ENCODE results near the gene RBPJL.
"Not testable (repeated sequence)": the region's sequence is repeated elsewhere in the genome, so short reads cannot be mapped to it uniquely, and the experiment has no call there.

RBPJL gene

GRCh38 chr20:45344168-45344860 lies 37.7 kb downstream of the RBPJL start:
- no peak for DNase-seq

- no peak for DNase-seq
Observed at GRCh38 chr20:45345104-45345936, 38.7 kb downstream of the RBPJL start.

GRCh38 chr20:45346291-45346718 lies 39.7 kb downstream of the RBPJL start:
- DNase-seq: no peak

- no peak for DNase-seq
Observed at GRCh38 chr20:45346851-45347250, 40.2 kb downstream of the RBPJL start.

DNA sequence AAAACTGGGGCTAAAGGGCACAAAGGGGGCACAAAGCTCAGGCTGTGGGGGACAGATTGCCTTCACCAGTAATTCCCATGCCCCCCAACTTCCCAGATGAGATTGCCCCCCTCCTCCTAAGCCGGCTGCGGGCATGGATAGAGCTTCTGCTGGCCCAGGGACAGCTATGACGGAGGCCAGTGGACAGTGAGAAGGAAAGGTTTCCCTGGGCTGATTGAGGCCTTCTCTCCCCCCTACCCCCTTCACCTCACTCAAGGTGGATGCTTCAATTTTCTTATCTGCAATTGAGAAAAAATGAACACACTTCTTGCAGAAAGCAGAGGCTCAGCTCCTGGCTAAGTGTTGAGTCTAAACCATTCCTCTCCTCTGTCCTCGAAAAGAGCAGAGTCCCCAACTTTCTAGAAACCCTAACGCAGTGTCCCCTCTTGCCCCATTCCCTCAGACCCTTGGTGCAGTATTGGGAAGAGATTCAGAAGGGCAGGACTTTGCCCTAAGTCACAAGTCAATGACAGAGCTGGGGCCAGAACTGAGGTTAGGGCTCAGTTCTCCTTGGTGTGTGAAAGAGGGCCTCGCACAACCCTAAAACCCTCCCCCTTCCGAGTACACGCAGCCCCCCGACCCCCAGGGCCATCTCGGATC lies 40.8 kb downstream of the RBPJL start:
- no peak for DNase-seq

DNA sequence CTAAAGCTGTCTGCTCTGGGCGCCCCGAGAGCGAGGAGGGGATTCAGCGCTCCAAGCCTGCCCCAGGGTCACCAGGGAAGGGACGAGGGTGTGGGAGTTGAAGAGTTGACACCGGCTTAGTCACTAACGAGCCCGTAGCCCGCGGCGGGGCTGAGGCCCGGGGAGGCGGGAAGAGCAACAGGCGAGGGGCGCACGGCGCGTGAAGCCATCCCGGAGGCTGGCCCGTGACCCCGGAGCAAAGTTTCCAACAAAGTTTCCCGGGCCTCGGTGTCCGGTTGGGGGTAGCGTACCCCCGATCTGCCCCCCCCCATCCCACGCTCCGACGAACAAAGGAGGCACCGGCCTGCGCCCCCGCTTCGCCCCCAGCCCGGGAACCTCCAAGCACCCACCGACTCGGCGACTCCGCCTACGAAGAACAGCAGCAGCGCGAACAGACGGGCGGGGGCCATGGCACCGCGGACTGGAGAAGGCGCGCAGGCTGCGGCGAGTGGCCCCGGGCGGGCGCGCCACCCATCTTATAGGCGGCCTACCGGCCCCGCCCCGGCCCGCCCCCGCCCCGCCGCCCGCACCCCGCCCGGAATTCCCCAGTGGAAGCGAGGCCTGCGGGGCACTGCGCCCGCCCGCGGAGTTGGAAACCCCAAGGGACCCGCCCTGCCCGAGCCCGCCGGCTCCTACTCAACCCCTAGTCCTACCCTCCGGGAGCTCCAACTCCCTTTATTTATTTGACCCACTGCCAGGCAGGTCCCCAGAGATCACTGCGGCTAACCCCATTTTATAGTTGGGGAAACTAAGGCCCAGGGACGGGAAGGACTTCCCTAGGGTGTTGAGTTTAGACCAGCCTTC lies 41.5 kb downstream of the RBPJL start, which contains the start of gene SDC4:
Gene SDC4, minus strand, starts transcription at position 489 of the 843 bp plus-strand sequence. Its CDS starts 40 bp downstream, at position 449.
- peak; percentile 76 for DNase-seq

GRCh38 chr20:45350217-45350616 lies 43.6 kb downstream of the RBPJL start:
- no peak for DNase-seq

- DNase-seq: not testable (repeated sequence)
Observed at GRCh38 chr20:45350795-45351194, 44.2 kb downstream of the RBPJL start.

- no peak for DNase-seq
Observed at GRCh38 chr20:45352729-45353128, 46.1 kb downstream of the RBPJL start.

GRCh38 chr20:45353746-45354145 lies 47.1 kb downstream of the RBPJL start:
- DNase-seq: no peak

- DNase-seq: peak; percentile 59
Observed at GRCh38 chr20:45354423-45355208, 48.0 kb downstream of the RBPJL start.

GRCh38 chr20:45355209-45356084 lies 48.8 kb downstream of the RBPJL start:
- DNase-seq: no peak

DNA sequence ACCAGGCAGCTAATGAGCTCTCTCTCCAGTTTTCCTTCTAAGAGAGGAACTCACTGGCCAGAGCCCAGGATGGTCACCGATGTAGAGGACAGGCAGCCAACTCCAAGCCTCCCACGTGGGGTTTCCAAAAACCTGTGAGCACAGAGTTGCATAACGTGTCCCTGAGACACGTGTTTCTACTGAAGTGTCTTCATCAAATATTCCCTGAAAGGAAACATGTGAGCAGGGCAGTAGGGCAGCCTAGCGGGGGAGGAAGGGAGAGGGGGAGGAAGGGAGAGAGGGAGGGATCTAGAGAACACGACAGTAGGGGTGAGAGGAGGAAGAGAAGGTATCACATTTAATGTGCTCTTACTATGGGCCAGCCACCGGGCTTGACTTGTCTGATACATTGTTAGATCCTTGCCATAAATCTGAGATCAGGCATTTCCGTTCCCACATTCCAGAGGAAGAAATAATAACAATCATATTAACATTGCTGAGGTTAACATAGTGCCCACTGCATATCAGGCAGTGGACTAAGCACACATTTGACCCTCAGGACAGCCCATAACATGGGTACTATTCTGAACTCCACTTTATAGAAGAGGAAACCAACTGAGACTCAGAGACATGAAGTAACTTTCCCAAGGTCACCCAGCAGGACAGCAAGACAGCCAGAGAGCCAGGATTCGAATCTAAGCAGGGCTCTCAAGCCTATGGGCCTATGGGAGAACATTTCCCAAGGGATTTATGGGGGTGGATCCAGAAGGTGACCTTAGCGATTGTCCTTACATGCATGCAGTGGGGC lies 51.8 kb downstream of the RBPJL start:
- no peak for DNase-seq

- no peak for DNase-seq
Observed at GRCh38 chr20:45359069-45359405, 52.4 kb downstream of the RBPJL start.

DNA sequence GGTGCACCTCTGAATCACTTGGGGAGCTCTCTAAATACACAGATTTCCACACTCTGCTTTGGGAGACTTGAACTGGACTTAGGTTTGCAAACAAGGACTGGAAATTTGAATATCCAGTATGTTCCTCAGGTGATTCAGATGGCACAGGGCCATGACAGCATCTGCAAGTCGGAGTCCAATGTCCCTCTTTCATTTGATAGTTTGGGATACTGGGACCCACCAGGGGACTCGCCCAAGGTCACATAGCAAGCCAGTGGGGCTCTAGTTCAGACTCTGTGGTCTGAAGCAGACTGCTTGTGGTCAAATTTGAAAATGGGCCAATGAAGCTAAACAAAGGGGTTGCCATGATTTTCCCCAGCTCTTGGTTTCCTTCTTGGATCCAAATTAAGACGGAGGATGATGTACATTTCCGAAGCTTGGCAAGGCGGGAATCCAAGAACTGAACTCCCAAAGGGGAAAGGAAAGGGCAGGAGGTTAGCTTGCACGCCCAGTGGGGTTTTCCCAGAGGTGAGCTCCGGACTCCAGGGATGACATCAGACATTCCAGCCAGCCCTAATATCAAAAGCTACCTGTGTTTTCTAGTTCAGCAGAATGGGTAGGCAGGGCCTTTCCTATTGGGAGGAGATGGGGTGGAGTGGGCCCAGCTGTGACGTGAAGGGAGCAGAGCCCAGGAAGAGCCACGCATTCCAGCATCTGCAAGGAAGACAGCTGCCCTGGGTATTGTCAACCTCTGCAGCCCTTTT lies 52.9 kb downstream of the RBPJL start:
- DNase-seq: no peak

DNA sequence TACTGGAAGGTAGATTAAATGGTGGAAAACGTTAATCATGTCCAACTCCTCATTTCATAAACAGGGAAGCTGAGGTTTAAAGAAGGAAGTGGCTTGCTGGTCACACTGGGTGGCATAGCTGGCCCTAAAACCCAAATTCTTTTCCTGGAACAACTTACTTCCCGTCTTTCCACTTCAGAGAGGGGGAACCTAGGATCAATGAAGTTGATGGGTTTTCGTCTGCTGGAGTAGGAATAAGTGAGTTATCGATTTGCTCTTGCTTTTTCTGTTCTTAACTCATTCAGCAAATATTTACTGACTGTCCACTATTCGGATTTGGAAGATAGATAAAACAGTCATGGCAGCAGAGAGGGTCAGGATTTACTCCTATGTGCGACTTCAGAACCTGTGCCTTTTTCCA lies 55.2 kb downstream of the RBPJL start:
- no peak for DNase-seq

- peak; percentile 99 for DNase-seq
Observed at GRCh38 chr20:45362804-45363610, 56.4 kb downstream of the RBPJL start, which contains the start of gene SYS1. SYS1 (plus strand) TSS chr20:45363156; CDS start chr20:45363532, 376 bp downstream.

Data from stimulated activated CD8-positive, alpha-beta memory T cell treated with anti-CD3 and anti-CD28 coated beads, Interleukin-4, amount 100 ng/mL, for 48 hours (primary cell).